ENCODE measurements around the gene GALNT6. TPM values are rescaled to one million over a fixed set of nuclear protein-coding genes. Genes with fewer than 3 reads are reported as not detected.
"Not testable (repeated sequence)": the region's sequence is repeated elsewhere in the genome, so short reads cannot be mapped to it uniquely, and the experiment has no call there.

The GALNT6 gene
- total RNA-seq, 1 donor from 2014 or later = 0.90 TPM

DNA sequence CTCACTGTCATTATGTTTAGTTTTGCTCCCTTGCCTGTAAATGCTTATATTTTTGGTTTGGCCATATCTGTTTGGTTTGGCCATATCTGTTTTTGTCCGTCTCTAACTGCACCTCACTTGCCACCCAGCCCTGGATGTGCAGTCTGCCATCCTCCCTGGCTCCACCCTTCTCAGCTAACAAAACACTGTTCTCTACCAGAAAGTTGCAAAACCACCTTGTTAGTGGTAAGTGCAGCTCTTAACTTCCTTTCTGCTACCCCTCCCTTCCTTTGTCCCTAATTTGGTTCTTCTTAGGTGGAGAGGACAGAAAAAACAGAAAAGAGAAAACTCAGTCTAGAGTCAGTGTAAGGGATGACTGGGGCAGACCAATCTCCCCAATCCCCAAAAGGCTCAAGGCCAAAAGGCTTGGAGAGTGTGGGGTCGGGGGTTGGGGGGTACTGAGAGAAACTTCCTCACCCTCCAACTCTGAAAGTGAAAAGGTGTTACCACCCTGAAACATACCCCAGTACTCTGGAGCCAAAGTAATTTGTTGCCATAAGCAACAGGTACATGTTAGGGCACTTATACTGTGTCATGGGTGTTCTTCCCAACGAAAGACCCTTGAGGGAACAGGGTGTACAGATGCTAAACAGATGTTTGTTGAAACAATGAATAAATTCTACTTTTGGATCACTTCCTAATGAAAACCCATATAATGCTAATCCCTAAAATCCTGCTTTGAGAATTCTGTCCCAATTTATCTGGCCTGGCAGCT is 72.2 kb downstream of the GALNT6 start:
- Mint-ChIP-seq H3K27ac (ENCODE audit: unreplicated experiment) (no peak overlapping the region), H3K9me3 (ENCODE audit: low read depth) (no peaks in the 10 kb centered on the region), H3K4me3 (ENCODE audit: unreplicated experiment) (no peak overlapping the region), H3K4me1 (ENCODE audit: low read depth) (peaks cover 2% of the 10 kb centered on the region), H3K36me3 (ENCODE audit: low read depth) (no peaks in the 10 kb centered on the region), H3K27me3 (ENCODE audit: low read depth) (no peaks in the 10 kb centered on the region)
- TF ChIP-seq, protein P1, sequence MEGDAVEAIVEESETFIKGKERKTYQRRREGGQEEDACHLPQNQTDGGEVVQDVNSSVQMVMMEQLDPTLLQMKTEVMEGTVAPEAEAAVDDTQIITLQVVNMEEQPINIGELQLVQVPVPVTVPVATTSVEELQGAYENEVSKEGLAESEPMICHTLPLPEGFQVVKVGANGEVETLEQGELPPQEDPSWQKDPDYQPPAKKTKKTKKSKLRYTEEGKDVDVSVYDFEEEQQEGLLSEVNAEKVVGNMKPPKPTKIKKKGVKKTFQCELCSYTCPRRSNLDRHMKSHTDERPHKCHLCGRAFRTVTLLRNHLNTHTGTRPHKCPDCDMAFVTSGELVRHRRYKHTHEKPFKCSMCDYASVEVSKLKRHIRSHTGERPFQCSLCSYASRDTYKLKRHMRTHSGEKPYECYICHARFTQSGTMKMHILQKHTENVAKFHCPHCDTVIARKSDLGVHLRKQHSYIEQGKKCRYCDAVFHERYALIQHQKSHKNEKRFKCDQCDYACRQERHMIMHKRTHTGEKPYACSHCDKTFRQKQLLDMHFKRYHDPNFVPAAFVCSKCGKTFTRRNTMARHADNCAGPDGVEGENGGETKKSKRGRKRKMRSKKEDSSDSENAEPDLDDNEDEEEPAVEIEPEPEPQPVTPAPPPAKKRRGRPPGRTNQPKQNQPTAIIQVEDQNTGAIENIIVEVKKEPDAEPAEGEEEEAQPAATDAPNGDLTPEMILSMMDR (IDR thresholded peaks at IDR 0.05) = no peak
- DNase-seq (ENCODE audit: low spot score) = no peak

GRCh38 chr12:51318057-51318806 is 73.0 kb downstream of the GALNT6 start:
- not testable (repeated sequence) for H3K4me3 Mint-ChIP-seq (ENCODE audit: unreplicated experiment); H3K36me3 Mint-ChIP-seq (ENCODE audit: low read depth); H3K27ac Mint-ChIP-seq (ENCODE audit: unreplicated experiment)

GRCh38 chr12:51311389-51311788 is 79.8 kb downstream of the GALNT6 start:
- peaks cover 13% of the 10 kb centered on the region for H3K4me1 Mint-ChIP-seq (ENCODE audit: low read depth)
- H3K9me3 Mint-ChIP-seq (ENCODE audit: low read depth) = no peaks in the 10 kb centered on the region
- H3K27ac Mint-ChIP-seq (ENCODE audit: unreplicated experiment) = no peak overlapping the region
- TF ChIP-seq, protein P1 (IDR thresholded peaks at IDR 0.05) = no peak
- H3K27me3 Mint-ChIP-seq (ENCODE audit: low read depth) = no peaks in the 10 kb centered on the region
- no peaks in the 10 kb centered on the region for H3K36me3 Mint-ChIP-seq (ENCODE audit: low read depth)
- H3K4me3 Mint-ChIP-seq (ENCODE audit: unreplicated experiment) = no peak overlapping the region
- DNase-seq (ENCODE audit: low spot score) = no peak

More at GRCh38 chr12:51318057-51318806, 73.0 kb downstream of the GALNT6 start:
- not testable (repeated sequence) for DNase-seq (ENCODE audit: low spot score); H3K4me1 Mint-ChIP-seq (ENCODE audit: low read depth); H3K9me3 Mint-ChIP-seq (ENCODE audit: low read depth); H3K27me3 Mint-ChIP-seq (ENCODE audit: low read depth)

- TF ChIP-seq, protein P1 (IDR thresholded peaks at IDR 0.05) = no peak
- Mint-ChIP-seq H3K27ac (ENCODE audit: unreplicated experiment) (peak overlapping the region; percentile 28), H3K9me3 (ENCODE audit: low read depth) (no peaks in the 10 kb centered on the region), H3K36me3 (ENCODE audit: low read depth) (no peaks in the 10 kb centered on the region), H3K4me3 (ENCODE audit: unreplicated experiment) (no peak overlapping the region), H3K4me1 (ENCODE audit: low read depth) (peaks cover 13% of the 10 kb centered on the region), H3K27me3 (ENCODE audit: low read depth) (peaks cover 2% of the 10 kb centered on the region)
- no peak for DNase-seq (ENCODE audit: low spot score)
Measured at GRCh38 chr12:51307655-51308593, 83.3 kb downstream of the GALNT6 start.

GRCh38 chr12:51306507-51306906 is 84.7 kb downstream of the GALNT6 start:
- Mint-ChIP-seq H3K36me3 (ENCODE audit: low read depth) (no peaks in the 10 kb centered on the region), H3K4me1 (ENCODE audit: low read depth) (peaks cover 13% of the 10 kb centered on the region), H3K27ac (ENCODE audit: unreplicated experiment) (no peak overlapping the region), H3K27me3 (ENCODE audit: low read depth) (peaks cover 4% of the 10 kb centered on the region), H3K4me3 (ENCODE audit: unreplicated experiment) (no peak overlapping the region), H3K9me3 (ENCODE audit: low read depth) (no peaks in the 10 kb centered on the region)
- TF ChIP-seq, protein P1 (IDR thresholded peaks at IDR 0.05) = no peak
- no peak for DNase-seq (ENCODE audit: low spot score)

Other genes with a start within 250 kb of the GALNT6 start
- gene TFCP2, start 218.3 kb downstream of the GALNT6 start, total RNA-seq = 17.8 to 21.2 TPM (median 20.8 TPM) in 3 replicates
- gene POU6F1, start 173.3 kb downstream of the GALNT6 start, total RNA-seq = 9.9 to 11.2 TPM (median 10.2 TPM) in 3 replicates
- 76.9 to 95.6 TPM (median 77.9 TPM) in 3 replicates for gene DAZAP2, start 152.6 kb downstream of the GALNT6 start, total RNA-seq
- gene SMAGP, start 121.0 kb downstream of the GALNT6 start, total RNA-seq = 2.0 to 8.5 TPM (median 8.0 TPM) in 3 replicates
- gene BIN2, start 67.2 kb downstream of the GALNT6 start, total RNA-seq = not detected in 3 replicates
- not detected in 3 replicates for gene CELA1, start 44.7 kb downstream of the GALNT6 start, total RNA-seq
- gene SLC4A8, start 33.4 kb upstream of the GALNT6 start, total RNA-seq = 2.4 to 5.4 TPM (median 2.7 TPM) in 3 replicates
- gene SCN8A, start 199.8 kb upstream of the GALNT6 start, total RNA-seq = 3.8 to 4.4 TPM (median 4.1 TPM) in 3 replicates

Measured in chondrocyte (in vitro differentiated cells).